Measurements from ENCODE around the gene ICE2.

ICE2 gene

DNA sequence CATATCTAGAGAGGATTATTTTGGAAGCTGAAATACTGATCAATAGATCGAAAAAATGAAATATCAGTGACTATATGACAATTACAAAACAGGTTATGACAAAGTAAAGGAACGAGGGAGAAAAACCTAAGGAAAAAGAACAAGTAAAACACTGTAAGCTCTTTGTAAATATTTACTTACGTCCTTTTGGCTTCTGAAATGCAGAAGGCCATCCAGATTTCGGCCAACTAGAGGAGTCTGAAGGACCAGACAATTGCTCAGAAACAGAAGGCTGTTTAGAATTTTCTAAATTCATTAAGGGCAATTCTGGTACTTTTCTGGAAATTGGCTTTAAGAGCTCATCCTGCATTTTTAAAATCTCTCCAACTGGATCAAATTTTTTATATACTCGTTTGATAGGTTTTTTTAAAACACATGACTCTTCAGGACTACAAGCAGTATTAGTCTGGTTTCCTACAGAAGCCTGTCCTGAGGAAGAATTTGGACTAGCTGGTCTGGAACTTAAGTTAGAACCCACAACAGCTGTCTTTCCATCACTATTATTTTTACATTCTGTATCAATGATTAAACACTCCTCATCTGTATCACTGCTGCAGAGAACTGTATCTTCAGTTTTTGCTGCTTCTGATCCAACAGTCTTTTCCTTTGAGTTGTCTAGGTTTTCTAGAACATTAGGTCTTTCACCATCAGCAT lies 30.1 kb downstream of the ICE2 start:
- FAIRE-seq (no peak), DNase-seq (ENCODE audit: insufficient read length, low spot score) (no peak)
- TF ChIP-seq POLR2A (IDR thresholded peaks at IDR 0.05; ENCODE audit: low read depth, low read length): no peak

- DNase-seq (ENCODE audit: insufficient read length, low spot score) (no peak), FAIRE-seq (no peak)
- TF ChIP-seq POLR2A (IDR thresholded peaks at IDR 0.05; ENCODE audit: low read depth, low read length): no peak
Observed at GRCh38 chr15:60444289-60444912, 34.5 kb downstream of the ICE2 start.

GRCh38 chr15:60442763-60443162 lies 36.2 kb downstream of the ICE2 start:
- DNase-seq (ENCODE audit: insufficient read length, low spot score): no peak
- no peak for FAIRE-seq
- TF ChIP-seq POLR2A (IDR thresholded peaks at IDR 0.05; ENCODE audit: low read depth, low read length): no peak

DNA sequence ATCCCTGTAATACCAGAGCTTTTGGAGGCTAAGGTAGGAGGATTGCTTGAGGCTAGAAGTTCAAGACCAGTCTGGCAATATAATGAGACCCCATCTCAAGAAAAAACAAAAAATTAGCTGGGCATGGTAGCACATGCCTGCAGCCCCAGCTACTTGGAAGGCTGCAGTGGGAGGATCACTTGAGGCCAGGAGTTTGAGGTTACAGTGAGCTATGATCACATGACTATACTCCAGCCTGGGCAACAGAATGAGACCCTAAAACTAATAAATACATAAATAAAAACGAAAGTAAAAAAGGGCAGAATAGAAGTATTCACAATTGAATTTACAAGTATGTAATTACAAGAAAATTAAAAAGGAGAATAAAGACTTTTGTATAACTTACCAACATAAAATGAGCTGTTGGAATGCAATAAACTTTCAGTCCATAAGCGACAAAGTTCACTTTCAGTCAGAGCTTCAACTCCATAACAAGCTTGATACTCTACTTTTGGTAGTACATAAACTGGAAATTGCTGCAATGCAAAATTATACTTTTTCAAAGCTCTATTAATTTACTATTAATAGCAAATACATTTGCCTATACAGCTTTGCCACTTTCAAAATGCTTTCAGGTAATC lies 36.8 kb downstream of the ICE2 start:
- FAIRE-seq (no peak), DNase-seq (ENCODE audit: insufficient read length, low spot score) (no peak)
- no peak for TF ChIP-seq POLR2A (IDR thresholded peaks at IDR 0.05; ENCODE audit: low read depth, low read length)

DNA sequence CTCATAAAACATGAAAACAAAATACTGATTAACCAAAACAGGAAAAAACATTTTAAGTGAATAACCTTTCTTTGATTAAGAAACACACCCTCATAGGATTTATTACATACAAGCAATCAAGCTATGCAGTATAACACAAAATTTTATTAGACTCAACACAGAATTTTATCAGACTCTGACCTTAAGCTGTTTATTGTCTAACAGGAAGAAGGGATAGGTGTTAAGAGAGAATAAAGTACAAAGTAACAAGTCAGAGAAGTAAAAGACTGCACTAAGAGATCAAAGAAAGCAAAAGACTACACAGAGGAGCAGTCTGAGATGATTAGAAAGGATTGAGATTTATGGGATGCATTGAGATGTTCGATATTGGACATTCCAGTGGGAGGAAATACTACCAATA lies 37.6 kb downstream of the ICE2 start:
- FAIRE-seq (no peak), DNase-seq (ENCODE audit: insufficient read length, low spot score) (no peak)
- TF ChIP-seq POLR2A (IDR thresholded peaks at IDR 0.05; ENCODE audit: low read depth, low read length): no peak

GRCh38 chr15:60438646-60439045 lies 40.3 kb downstream of the ICE2 start:
- no peak for DNase-seq (ENCODE audit: insufficient read length, low spot score)
- FAIRE-seq: no peak
- no peak for TF ChIP-seq POLR2A (IDR thresholded peaks at IDR 0.05; ENCODE audit: low read depth, low read length)

GRCh38 chr15:60428935-60429334 lies 50.0 kb downstream of the ICE2 start:
- no peak for FAIRE-seq
- TF ChIP-seq POLR2A (IDR thresholded peaks at IDR 0.05; ENCODE audit: low read depth, low read length): no peak
- no peak for DNase-seq (ENCODE audit: insufficient read length, low spot score)

DNA sequence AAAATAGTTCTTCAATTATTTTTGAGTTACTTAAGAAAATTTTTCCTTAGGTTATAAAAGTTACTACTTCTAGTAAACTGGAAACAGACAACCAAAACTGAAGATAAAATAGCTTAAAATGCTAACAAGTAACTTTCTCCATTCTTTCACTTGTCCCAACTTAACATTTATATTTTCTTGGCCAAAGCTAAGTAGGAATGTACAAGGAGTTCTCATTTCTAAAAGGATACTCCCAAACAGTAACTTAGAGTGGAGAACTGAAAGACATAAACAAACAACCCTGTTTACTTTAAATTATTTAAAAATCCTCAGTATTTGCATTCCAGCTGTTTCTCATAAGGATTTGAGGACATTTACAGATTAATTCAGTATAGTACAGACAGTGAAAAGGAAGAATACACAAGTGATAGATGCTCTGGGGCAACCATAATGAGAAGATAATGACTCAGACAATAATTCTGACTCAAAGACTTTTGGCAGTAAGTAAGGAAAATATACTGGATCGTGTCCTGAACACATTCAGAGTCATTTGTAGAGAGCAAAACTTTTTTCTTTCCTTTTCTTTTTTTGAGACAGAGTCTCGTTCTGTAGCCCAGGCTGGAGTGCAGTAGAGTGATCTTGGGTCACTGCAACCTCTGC lies 52.0 kb downstream of the ICE2 start:
- TF ChIP-seq POLR2A (IDR thresholded peaks at IDR 0.05; ENCODE audit: low read depth, low read length): no peak
- DNase-seq (ENCODE audit: insufficient read length, low spot score) (no peak), FAIRE-seq (peak; percentile 30)

DNA sequence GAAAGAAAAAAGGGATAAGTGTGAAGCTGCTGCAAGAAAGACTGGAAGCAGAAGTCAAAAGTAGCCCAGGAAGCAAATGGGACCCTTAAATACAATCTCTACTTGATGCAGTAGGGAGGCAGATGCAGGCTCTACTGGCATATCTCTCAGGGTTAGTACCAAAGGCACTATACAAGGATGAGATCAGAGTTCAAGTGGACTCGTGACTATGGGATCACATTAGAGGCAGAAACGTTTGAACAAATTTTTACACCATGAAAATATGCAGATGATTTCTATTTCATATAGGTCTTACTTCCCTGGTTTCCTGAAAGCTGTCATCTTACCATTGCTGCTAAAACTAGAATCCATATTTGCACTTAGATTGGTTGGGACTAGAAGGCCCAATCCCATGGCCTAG lies 53.5 kb downstream of the ICE2 start:
- FAIRE-seq: no peak
- no peak for TF ChIP-seq POLR2A (IDR thresholded peaks at IDR 0.05; ENCODE audit: low read depth, low read length)

GRCh38 chr15:60424006-60424405 lies 54.9 kb downstream of the ICE2 start:
- no peak for FAIRE-seq
- no peak for DNase-seq (ENCODE audit: insufficient read length, low spot score)
- TF ChIP-seq POLR2A (IDR thresholded peaks at IDR 0.05; ENCODE audit: low read depth, low read length): no peak

More for the DNA sequence above, 53.5 kb downstream of the ICE2 start:
- no peak for DNase-seq (ENCODE audit: insufficient read length, low spot score)

DNA sequence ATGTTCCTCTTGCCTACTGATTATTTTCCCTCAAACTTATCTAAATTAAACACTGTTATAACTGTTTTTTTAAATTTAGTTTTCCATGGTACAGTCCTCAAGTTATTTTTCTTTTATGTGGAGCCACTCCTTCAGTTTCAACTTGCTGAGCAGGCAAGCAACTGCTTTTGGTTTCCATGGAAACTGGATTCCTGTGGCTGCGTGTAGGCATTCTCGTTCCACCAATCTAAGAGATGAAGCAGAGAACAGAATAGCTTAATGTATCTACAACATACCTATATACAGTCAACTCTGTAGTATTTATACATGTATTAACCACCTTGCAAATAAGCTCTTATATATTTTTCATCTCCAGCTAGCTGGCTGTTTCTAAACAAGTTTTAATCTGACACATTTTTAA lies 55.4 kb downstream of the ICE2 start:
- no peak for TF ChIP-seq POLR2A (IDR thresholded peaks at IDR 0.05; ENCODE audit: low read depth, low read length)
- DNase-seq (ENCODE audit: insufficient read length, low spot score): no peak
- peak; percentile 81 for FAIRE-seq

DNA sequence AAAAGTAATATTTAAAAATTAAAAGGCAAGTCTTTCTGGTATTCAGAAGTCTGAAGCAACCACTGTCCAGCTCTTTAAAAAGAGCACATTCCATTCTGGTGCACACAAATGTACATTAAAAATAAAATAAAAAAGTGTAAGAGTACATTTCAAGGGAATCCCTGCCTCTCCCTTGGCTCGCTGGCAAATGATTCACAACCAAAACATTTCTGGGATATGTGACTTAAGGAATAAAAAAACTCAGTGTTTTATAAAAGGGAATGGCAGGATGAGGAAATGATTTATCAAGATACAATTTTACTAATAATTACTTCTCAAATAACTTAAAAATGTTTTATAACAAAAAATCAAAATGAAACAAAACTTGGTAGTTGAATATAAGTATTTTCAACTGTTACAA lies 57.4 kb downstream of the ICE2 start:
- DNase-seq (ENCODE audit: insufficient read length, low spot score): no peak
- no peak for TF ChIP-seq POLR2A (IDR thresholded peaks at IDR 0.05; ENCODE audit: low read depth, low read length)
- no peak for FAIRE-seq

DNA sequence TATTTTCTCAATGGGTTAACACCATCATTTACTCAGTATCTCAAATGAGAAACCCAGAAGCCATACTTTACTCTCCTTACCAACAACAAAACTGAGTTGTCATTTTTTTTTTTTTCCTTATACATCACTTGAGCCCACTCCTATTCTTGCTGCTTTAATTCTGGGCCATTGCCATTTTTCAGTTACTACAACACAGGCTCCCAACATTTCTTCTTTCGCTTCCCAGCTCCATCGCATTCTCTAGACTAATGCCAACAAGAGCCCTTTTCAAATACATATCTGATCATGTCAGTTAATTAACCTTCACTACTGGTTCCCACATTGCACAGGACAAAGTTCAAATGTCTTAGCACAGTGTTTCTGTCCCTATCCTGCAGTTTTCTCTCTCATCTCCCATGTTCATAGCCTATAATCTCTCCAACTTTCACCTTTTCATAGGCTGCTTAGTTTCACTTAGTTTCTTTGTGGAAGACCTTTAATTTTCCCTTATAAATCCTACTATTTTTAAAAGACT lies 58.7 kb downstream of the ICE2 start:
- TF ChIP-seq POLR2A (IDR thresholded peaks at IDR 0.05; ENCODE audit: low read depth, low read length): no peak
- no peak for DNase-seq (ENCODE audit: insufficient read length, low spot score)
- FAIRE-seq: no peak

GRCh38 chr15:60419753-60420152 lies 59.2 kb downstream of the ICE2 start:
- FAIRE-seq: no peak
- DNase-seq (ENCODE audit: insufficient read length, low spot score): no peak
- no peak for TF ChIP-seq POLR2A (IDR thresholded peaks at IDR 0.05; ENCODE audit: low read depth, low read length)

Data from H54 (cell line).